NK-92 (cell line): ENCODE results near the gene MED19.
A peak's percentile ranks its signal among the peaks of the same experiment; 100 is the strongest.
"Not testable (repeated sequence)": the region's sequence is repeated elsewhere in the genome, so short reads cannot be mapped to it uniquely, and the experiment has no call there.

Experiments
- DNase-seq: peaks from one replicate; lab custom pipeline; 2025; ENCODE audit not compliant: unreplicated experiment; lab: John Stamatoyannopoulos, UW

MED19 gene

GRCh38 chr11:57711414-57712255 is at the start of gene MED19:
TSS of gene MED19 (minus strand) at chr11:57712215. CDS start at chr11:57712179, 36 bp downstream.
- no peak for DNase-seq

GRCh38 chr11:57758174-57758573 is 46.2 kb upstream of the MED19 start:
- no peak for DNase-seq

- DNase-seq = no peak
Measured at GRCh38 chr11:57752954-57753353, 40.9 kb upstream of the MED19 start.

GRCh38 chr11:57751676-57752253 is 39.8 kb upstream of the MED19 start, which contains the start of gene BTBD18:
TSS of gene BTBD18 (minus strand) at chr11:57751819. CDS start at chr11:57751188, 631 bp downstream.
- no peak for DNase-seq

GRCh38 chr11:57751176-57751575 is 39.2 kb upstream of the MED19 start:
- no peak for DNase-seq

- DNase-seq = no peak
Measured at GRCh38 chr11:57746920-57747319, 34.9 kb upstream of the MED19 start.

- DNase-seq = no peak
Measured at GRCh38 chr11:57745206-57745605, 33.2 kb upstream of the MED19 start.

- no peak for DNase-seq
Measured at GRCh38 chr11:57744357-57744756, 32.3 kb upstream of the MED19 start.

- no peak for DNase-seq
Measured at GRCh38 chr11:57742087-57742452, 30.1 kb upstream of the MED19 start.

GRCh38 chr11:57741132-57742086 is 29.4 kb upstream of the MED19 start, which contains the start of gene SELENOH:
TSS of gene SELENOH (plus strand) at chr11:57741491. CDS start at chr11:57741596, 105 bp downstream.
- DNase-seq = peak; percentile 65

- no peak for DNase-seq
Measured at GRCh38 chr11:57735619-57736298, 23.7 kb upstream of the MED19 start.

- DNase-seq = no peak
Measured at GRCh38 chr11:57732661-57733060, 20.6 kb upstream of the MED19 start.

- DNase-seq = no peak
Measured at GRCh38 chr11:57729479-57729878, 17.5 kb upstream of the MED19 start.

GRCh38 chr11:57728829-57729228 is 16.8 kb upstream of the MED19 start:
- DNase-seq = no peak

GRCh38 chr11:57727185-57727584 is 15.2 kb upstream of the MED19 start:
- DNase-seq = no peak

- DNase-seq = not testable (repeated sequence)
Measured at GRCh38 chr11:57716726-57717125, 4.7 kb upstream of the MED19 start.

- no peak for DNase-seq
Measured at GRCh38 chr11:57713835-57714234, 1.8 kb upstream of the MED19 start.

- DNase-seq = peak; percentile 69
Measured at GRCh38 chr11:57712256-57713150, 488 bp upstream of the MED19 start, which contains the start of gene TMX2. TSS of gene TMX2 (plus strand) at chr11:57712593. CDS start at chr11:57712619, 26 bp downstream.

- no peak for DNase-seq
Measured at GRCh38 chr11:57709802-57710367, 2.1 kb downstream of the MED19 start.
